SK-N-SH (cell line): ENCODE results near the gene PPP3R2. TPM values are rescaled to one million over a fixed set of nuclear protein-coding genes. Genes with fewer than 3 reads are reported as not detected.

Experiments
- CTCF ChIA-PET: fragments of 300-600, 350-600 bp; formaldehyde crosslinking; extraction: SDS; loops from one replicate; lab custom pipeline; 2021; lab: Yijun Ruan, JAX
- POLR2A ChIA-PET: fragments of 350-600 bp; sonication (Branson Sonifier 250); formaldehyde crosslinking; extraction: SDS; loops from one replicate; lab custom pipeline; 2020; ENCODE audit warnings: antibody characterized with exemption, inconsistent platforms; lab: Yijun Ruan, JAX
- DNase-seq: peaks from one replicate; pipeline ENCODE4 v3.0.0; 2012
- H2AFZ ChIP-seq: fragments of 200-600 bp; sonication (generic); 2 replicates; pipeline ENCODE4 v1.8.1; 2016; ENCODE audit warnings: antibody characterized with exemption, mild to moderate bottlenecking, low read depth
- H3F3A ChIP-seq: fragments of 200-600 bp; sonication (generic); replicated peaks from 2 replicates; pipeline ENCODE3; 2016; ENCODE audit warnings: antibody characterized with exemption, mild to moderate bottlenecking; ENCODE audit not compliant: insufficient read depth
- H3K27ac ChIP-seq, 2 experiments: fragments of 200-500 bp in 1 of 2; fragments of 200-600 bp in 1 of 2; sonication (Bioruptor generic) in 1 of 2; sonication (generic), shearing (Covaris generic) in 1 of 2; 2 replicates each; pipeline versions ENCODE4 v1.5.1 to v1.6.1; 2014 to 2016; ENCODE audit warnings: low read depth in 2 of 2, inconsistent platforms in 1 of 2, low read length in 1 of 2, mild to moderate bottlenecking in 1 of 2, mixed read lengths in 1 of 2
- H3K27me3 ChIP-seq: fragments of 200-600 bp; sonication (generic), shearing (Covaris generic); 2 replicates; pipeline ENCODE4 v1.6.1; 2016; ENCODE audit warnings: mixed run types; ENCODE audit not compliant: insufficient read depth
- H3K36me3 ChIP-seq, 2 experiments: fragments of 200-500 bp in 1 of 2; fragments of 200-600 bp in 1 of 2; sonication (Bioruptor generic) in 1 of 2; sonication (generic) in 1 of 2; replicated peaks in 1 of 2; 2 replicates each; pipeline versions ENCODE3 to v1.5.1; 2014 to 2016; ENCODE audit warnings: low read length in 1 of 2, mild to moderate bottlenecking in 1 of 2; ENCODE audit not compliant: insufficient read depth in 2 of 2, control insufficient read depth in 1 of 2
- H3K4me1 ChIP-seq, 2 experiments: fragments of 200-500 bp in 1 of 2; fragments of 200-600 bp in 1 of 2; sonication (Bioruptor generic) in 1 of 2; sonication (generic), shearing (Covaris generic) in 1 of 2; 2 replicates each; pipeline versions ENCODE4 v1.5.1 to v1.6.1; 2014 to 2016; ENCODE audit warnings: low read depth in 1 of 2, low read length in 1 of 2, mixed run types in 1 of 2; ENCODE audit not compliant: insufficient read depth in 2 of 2, control insufficient read depth in 1 of 2
- H3K4me2 ChIP-seq: fragments of 200-600 bp; sonication (generic), shearing (Covaris generic); 2 replicates; pipeline ENCODE4 v1.6.1; 2017; ENCODE audit warnings: mixed run types
- H3K4me3 ChIP-seq, 2 experiments: fragments of 200-500 bp in 1 of 2; fragments of 200-600 bp in 1 of 2; sonication (Bioruptor generic) in 1 of 2; sonication (generic), shearing (Covaris generic) in 1 of 2; 2 replicates each; pipeline versions ENCODE4 v1.5.1 to v1.8.1; 2014 to 2016; ENCODE audit warnings: low read depth in 2 of 2, inconsistent platforms in 1 of 2, low read length in 1 of 2, mild to moderate bottlenecking in 1 of 2, mixed read lengths in 1 of 2, moderate library complexity in 1 of 2
- H3K79me2 ChIP-seq: fragments of 200-600 bp; sonication (generic); 2 replicates; pipeline ENCODE4 v1.8.1; 2017; ENCODE audit warnings: mild to moderate bottlenecking; ENCODE audit not compliant: insufficient read depth
- H3K9ac ChIP-seq: fragments of 200-600 bp; sonication (generic); 2 replicates; pipeline ENCODE4 v1.6.1; 2017; ENCODE audit warnings: mixed run types
- H3K9me2 ChIP-seq: fragments of 200-600 bp; sonication (generic); 2 replicates; pipeline ENCODE4 v1.6.1; 2017; ENCODE audit warnings: mixed run types
- H3K9me3 ChIP-seq: fragments of 200-600 bp; sonication (generic); 2 replicates; pipeline ENCODE4 v1.6.1; 2017; ENCODE audit warnings: mixed run types, mild to moderate bottlenecking, moderate library complexity
- H4K20me1 ChIP-seq: fragments of 200-600 bp; sonication (generic); 2 replicates; pipeline ENCODE4 v1.6.1; 2017; ENCODE audit warnings: mild to moderate bottlenecking, mixed run types; ENCODE audit not compliant: insufficient read depth
- CTCF ChIP-seq: fragments of 200-600 bp; sonication (generic); IDR thresholded peaks from 2 replicates; pipeline ENCODE4 v1.6.1; 2017; ENCODE audit warnings: antibody characterized with exemption, mild to moderate bottlenecking, moderate library complexity
- ELF1 ChIP-seq: IDR thresholded peaks from 2 replicates; pipeline ENCODE4 v1.4.0; 2012
- EZH2phosphoT487 ChIP-seq: fragments of 200-600 bp; sonication (generic); IDR thresholded peaks from 2 replicates; pipeline ENCODE4 v1.6.1; 2017; ENCODE audit warnings: low read depth, mixed run types, mild to moderate bottlenecking, antibody characterized with exemption, moderate library complexity, borderline replicate concordance
- FOSL2 ChIP-seq: IDR thresholded peaks from 2 replicates; pipeline ENCODE4 v1.4.0; 2012; ENCODE audit warnings: low read depth, mild to moderate bottlenecking, moderate library complexity, borderline replicate concordance
- FOXJ3 ChIP-seq: sonication (generic); formaldehyde crosslinking; IDR thresholded peaks from 2 replicates; pipeline ENCODE4 v1.5.1; 2020; ENCODE audit warnings: mild to moderate bottlenecking, missing genetic modification reagents
- FOXM1 ChIP-seq: IDR thresholded peaks from 2 replicates; pipeline ENCODE4 v1.4.0; 2012; ENCODE audit warnings: low read depth, mild to moderate bottlenecking
- GATA2 ChIP-seq: sonication (generic); formaldehyde crosslinking; IDR thresholded peaks from 2 replicates; pipeline ENCODE4 v1.5.0; 2020; ENCODE audit warnings: mild to moderate bottlenecking, missing genetic modification reagents
- MEF2A ChIP-seq: IDR thresholded peaks from 2 replicates; pipeline ENCODE4 v1.4.0; 2012; ENCODE audit warnings: low read depth, borderline replicate concordance
- MXI1 ChIP-seq: IDR thresholded peaks from 2 replicates; pipeline ENCODE4 v1.6.1; 2012; ENCODE audit warnings: mild to moderate bottlenecking, low read depth, low read length, improper control_type of control experiment
- NFIC ChIP-seq: IDR thresholded peaks from 2 replicates; pipeline ENCODE4 v1.4.0; 2012; ENCODE audit warnings: borderline replicate concordance
- NRF1 ChIP-seq: IDR thresholded peaks from 2 replicates; pipeline ENCODE4 v1.6.1; 2012; ENCODE audit warnings: low read depth, mild to moderate bottlenecking, low read length
- RAD21 ChIP-seq: IDR thresholded peaks from 2 replicates; pipeline ENCODE4 v1.6.1; 2012; ENCODE audit warnings: mild to moderate bottlenecking, low read length
- RCOR1 ChIP-seq: fragments of 150-350 bp; IDR thresholded peaks from 2 replicates; pipeline ENCODE4 v1.6.1; 2017; ENCODE audit warnings: antibody characterized with exemption, low read length
- RFX5 ChIP-seq: IDR thresholded peaks from 2 replicates; pipeline ENCODE4 v1.6.1; 2012; ENCODE audit warnings: mild to moderate bottlenecking, improper control_type of control experiment, low read length
- RXRA ChIP-seq: IDR thresholded peaks from 2 replicates; pipeline ENCODE4 v1.4.0; 2012; ENCODE audit warnings: low read depth, mild to moderate bottlenecking, borderline replicate concordance
- SIN3A ChIP-seq: IDR thresholded peaks from 2 replicates; pipeline ENCODE4 v1.6.1; 2012; ENCODE audit warnings: low read depth, mild to moderate bottlenecking, low read length, moderate library complexity, borderline replicate concordance
- SMC3 ChIP-seq: IDR thresholded peaks from 2 replicates; pipeline ENCODE4 v1.6.1; 2012; ENCODE audit warnings: low read depth, low read length, improper control_type of control experiment
- TAF1 ChIP-seq: IDR thresholded peaks from 2 replicates; pipeline ENCODE4 v1.6.1; 2012; ENCODE audit warnings: low read depth, mild to moderate bottlenecking, low read length, moderate library complexity, borderline replicate concordance
- TCF12 ChIP-seq: IDR thresholded peaks from 2 replicates; pipeline ENCODE4 v1.4.0; 2012
- TEAD4 ChIP-seq: IDR thresholded peaks from 2 replicates; pipeline ENCODE4 v1.4.0; 2012; ENCODE audit warnings: mild to moderate bottlenecking, borderline replicate concordance; ENCODE audit not compliant: insufficient read depth
- YY1 ChIP-seq: IDR thresholded peaks from 2 replicates; pipeline ENCODE4 v1.4.0; 2012; ENCODE audit warnings: low read depth, mild to moderate bottlenecking
- WGBS: methylation state at CpG from one replicate; pipeline ENCODE4 v1.1.6; 2017; ENCODE audit warnings: low lambda C conversion rate; 5-methylcytosine and 5-hydroxymethylcytosine counted together
- polyA plus RNA-seq, 3 experiments: library from polyadenylated mRNA; depleted of rRNA; stranded (reverse); fragments of >200 nt; gene quantifications; 2 replicates each; pipeline ENCODE4 v1.2.3, GENCODE V29; 2012
- TF ChIP-seq, protein P1 (sequence below): IDR thresholded peaks from 2 replicates; pipeline ENCODE4; 2012
- TF ChIP-seq, protein P2 (sequence below): fragments of 150-350 bp; IDR thresholded peaks from 2 replicates; pipeline ENCODE4 v1.6.1; 2017; ENCODE audit warnings: antibody characterized with exemption, low read length, low read depth, borderline replicate concordance
- TF ChIP-seq, protein P3 (sequence below): IDR thresholded peaks from 2 replicates; pipeline ENCODE4 v1.4.0; 2012; ENCODE audit warnings: low read depth, borderline replicate concordance

Gene PPP3R2
- polyA plus RNA-seq, 1 of the 3 experiments (the other 2 are of a cell fraction), result not detected

GRCh38 chr9:101566904-101567724 is 27.7 kb downstream of the PPP3R2 start:
- H3K79me2 ChIP-seq, result no peaks in the 10 kb centered on the region
- WGBS, result 81% methylated on average over 5 of the region's 5 CpGs
- H4K20me1 ChIP-seq, result no peaks in the 10 kb centered on the region
- no peak overlapping the region for H3K9ac ChIP-seq
- no peak overlapping the region for H3K4me3 ChIP-seq
- H3K4me2 ChIP-seq, result no peak overlapping the region
- CTCF ChIA-PET, result interaction anchor here (0.6 to 2.1 kb wide), 12 partner anchors 11 to 118 kb away, joined by 3 to 10 read pairs (median 3); no protein-coding TSS in a partner anchor
- H3K9me2 ChIP-seq, result no peaks in the 10 kb centered on the region
- peaks cover 0 to 3% of the 10 kb centered on the region in 2 experiments; a peak in 1 of 4 replicates for H3K4me1 ChIP-seq
- H3K27me3 ChIP-seq, result no peaks in the 10 kb centered on the region
- H3K36me3 ChIP-seq, result peaks cover 63 to 65% of the 10 kb centered on the region in 2 experiments
- H3K27ac ChIP-seq, result no peak overlapping the region
- POLR2A ChIA-PET, result no interaction called here
- H2AFZ ChIP-seq, result no peak overlapping the region
- TF ChIP-seq, protein P1, sequence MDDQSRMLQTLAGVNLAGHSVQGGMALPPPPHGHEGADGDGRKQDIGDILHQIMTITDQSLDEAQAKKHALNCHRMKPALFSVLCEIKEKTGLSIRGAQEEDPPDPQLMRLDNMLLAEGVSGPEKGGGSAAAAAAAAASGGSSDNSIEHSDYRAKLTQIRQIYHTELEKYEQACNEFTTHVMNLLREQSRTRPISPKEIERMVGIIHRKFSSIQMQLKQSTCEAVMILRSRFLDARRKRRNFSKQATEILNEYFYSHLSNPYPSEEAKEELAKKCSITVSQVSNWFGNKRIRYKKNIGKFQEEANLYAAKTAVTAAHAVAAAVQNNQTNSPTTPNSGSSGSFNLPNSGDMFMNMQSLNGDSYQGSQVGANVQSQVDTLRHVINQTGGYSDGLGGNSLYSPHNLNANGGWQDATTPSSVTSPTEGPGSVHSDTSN, result 0 out of 2 replicates have a peak, but pooled peaks have one; percentile 8
- TF ChIP-seq FOSL2 (no peak), SMC3 (peak; percentile 39), TEAD4 (no peak), RFX5 (no peak), NRF1 (no peak), FOXM1 (no peak), GATA2 (CRISPR knock-in tag) (no peak), RCOR1 (no peak), SIN3A (no peak), FOXJ3 (CRISPR knock-in tag) (no peak), ELF1 (no peak), RXRA (no peak), TAF1 (no peak), NFIC (no peak), TCF12 (no peak), EZH2phosphoT487 (no peak), MXI1 (no peak), CTCF (peak; percentile 67), YY1 (no peak), MEF2A (no peak), RAD21 (peak; percentile 27)
- TF ChIP-seq, protein P2, sequence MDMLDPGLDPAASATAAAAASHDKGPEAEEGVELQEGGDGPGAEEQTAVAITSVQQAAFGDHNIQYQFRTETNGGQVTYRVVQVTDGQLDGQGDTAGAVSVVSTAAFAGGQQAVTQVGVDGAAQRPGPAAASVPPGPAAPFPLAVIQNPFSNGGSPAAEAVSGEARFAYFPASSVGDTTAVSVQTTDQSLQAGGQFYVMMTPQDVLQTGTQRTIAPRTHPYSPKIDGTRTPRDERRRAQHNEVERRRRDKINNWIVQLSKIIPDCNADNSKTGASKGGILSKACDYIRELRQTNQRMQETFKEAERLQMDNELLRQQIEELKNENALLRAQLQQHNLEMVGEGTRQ, result no peak
- TF ChIP-seq, protein P3, sequence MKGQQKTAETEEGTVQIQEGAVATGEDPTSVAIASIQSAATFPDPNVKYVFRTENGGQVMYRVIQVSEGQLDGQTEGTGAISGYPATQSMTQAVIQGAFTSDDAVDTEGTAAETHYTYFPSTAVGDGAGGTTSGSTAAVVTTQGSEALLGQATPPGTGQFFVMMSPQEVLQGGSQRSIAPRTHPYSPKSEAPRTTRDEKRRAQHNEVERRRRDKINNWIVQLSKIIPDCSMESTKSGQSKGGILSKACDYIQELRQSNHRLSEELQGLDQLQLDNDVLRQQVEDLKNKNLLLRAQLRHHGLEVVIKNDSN, result no peak
- TF ChIP-seq, all 33 proteins: peak for 4
- Histone ChIP-seq H3F3A (peaks cover 8% of the 10 kb centered on the region), H3K9me3 (no peaks in the 10 kb centered on the region)
- no peak for DNase-seq
